Measurements from ENCODE around the gene ACSL3. TPM values are rescaled to one million over a fixed set of nuclear protein-coding genes. Genes with fewer than 3 reads are reported as not detected.

Gene ACSL3
- total RNA-seq, 1 experiment from 2014 or later: 236 TPM

DNA sequence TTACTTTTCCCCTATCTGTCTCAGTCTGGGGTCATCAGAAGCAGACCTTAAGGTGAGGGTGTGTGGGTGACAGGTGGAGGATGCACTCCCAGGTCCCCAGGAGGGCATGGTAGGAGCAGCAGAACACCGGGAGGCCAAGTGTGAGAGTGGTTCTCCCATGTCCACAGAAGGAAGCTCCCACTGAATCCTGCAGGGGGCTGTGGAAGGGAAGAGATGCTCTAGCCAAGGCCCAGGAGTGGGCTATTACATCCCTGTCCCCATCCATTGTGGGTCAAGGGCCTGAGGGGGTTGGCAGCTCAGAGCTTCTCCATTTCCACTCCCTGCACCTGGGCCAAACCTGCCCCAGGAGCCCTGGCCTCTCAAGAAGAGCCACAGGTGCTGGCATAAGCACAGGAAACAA is 104.7 kb downstream of the ACSL3 start:
- Histone ChIP-seq H3K36me3 (ENCODE audit: low read depth, low read length) (no peaks in the 10 kb centered on the region), H3K9ac (ENCODE audit: low read length) (no peak overlapping the region), H4K20me1 (ENCODE audit: low read length) (no peaks in the 10 kb centered on the region), H3K9me3 (ENCODE audit: low read length) (no peaks in the 10 kb centered on the region), H3K9me2 (replicated peaks; ENCODE audit: low read length) (no peaks in the 10 kb centered on the region), H3K4me1 (ENCODE audit: insufficient read depth, low read length) (no peaks in the 10 kb centered on the region), H3K27ac (ENCODE audit: low read length) (no peak overlapping the region), H3K79me2 (ENCODE audit: low read length) (no peaks in the 10 kb centered on the region), H3F3A (ENCODE audit: low read length, unreplicated experiment) (no peaks in the 10 kb centered on the region), H3K4me2 (ENCODE audit: low read length) (no peak overlapping the region), H2AFZ (ENCODE audit: low read length) (no peak overlapping the region), H3K27me3 (ENCODE audit: low read length) (no peaks in the 10 kb centered on the region), H3K4me3 (ENCODE audit: low read length) (no peak overlapping the region)
- ChIA-PET POLR2A (ENCODE audit: unreplicated experiment) (no interaction called here), CTCF (interaction anchor here (0.6 kb wide), 1 partner anchor 62 kb away, joined by 3 read pairs; no protein-coding TSS in a partner anchor)
- ATAC-seq: no peak
- no peak for DNase-seq
- no TSS peak for BruUV-seq (replicated peaks)
- intact Hi-C loops (cut with micrococcal nuclease): no loop called here
- TF ChIP-seq EZH2phosphoT487 (IDR thresholded peaks at IDR 0.05; ENCODE audit: borderline replicate concordance, low read length): no peak
- TF ChIP-seq, protein P1, sequence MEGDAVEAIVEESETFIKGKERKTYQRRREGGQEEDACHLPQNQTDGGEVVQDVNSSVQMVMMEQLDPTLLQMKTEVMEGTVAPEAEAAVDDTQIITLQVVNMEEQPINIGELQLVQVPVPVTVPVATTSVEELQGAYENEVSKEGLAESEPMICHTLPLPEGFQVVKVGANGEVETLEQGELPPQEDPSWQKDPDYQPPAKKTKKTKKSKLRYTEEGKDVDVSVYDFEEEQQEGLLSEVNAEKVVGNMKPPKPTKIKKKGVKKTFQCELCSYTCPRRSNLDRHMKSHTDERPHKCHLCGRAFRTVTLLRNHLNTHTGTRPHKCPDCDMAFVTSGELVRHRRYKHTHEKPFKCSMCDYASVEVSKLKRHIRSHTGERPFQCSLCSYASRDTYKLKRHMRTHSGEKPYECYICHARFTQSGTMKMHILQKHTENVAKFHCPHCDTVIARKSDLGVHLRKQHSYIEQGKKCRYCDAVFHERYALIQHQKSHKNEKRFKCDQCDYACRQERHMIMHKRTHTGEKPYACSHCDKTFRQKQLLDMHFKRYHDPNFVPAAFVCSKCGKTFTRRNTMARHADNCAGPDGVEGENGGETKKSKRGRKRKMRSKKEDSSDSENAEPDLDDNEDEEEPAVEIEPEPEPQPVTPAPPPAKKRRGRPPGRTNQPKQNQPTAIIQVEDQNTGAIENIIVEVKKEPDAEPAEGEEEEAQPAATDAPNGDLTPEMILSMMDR (conservative IDR thresholded peaks at IDR 0.05; ENCODE audit: low read depth, low read length): no peak
- no peak for TF ChIP-seq EZH2 (IDR thresholded peaks at IDR 0.05; ENCODE audit: low read length, unreplicated experiment)

DNA sequence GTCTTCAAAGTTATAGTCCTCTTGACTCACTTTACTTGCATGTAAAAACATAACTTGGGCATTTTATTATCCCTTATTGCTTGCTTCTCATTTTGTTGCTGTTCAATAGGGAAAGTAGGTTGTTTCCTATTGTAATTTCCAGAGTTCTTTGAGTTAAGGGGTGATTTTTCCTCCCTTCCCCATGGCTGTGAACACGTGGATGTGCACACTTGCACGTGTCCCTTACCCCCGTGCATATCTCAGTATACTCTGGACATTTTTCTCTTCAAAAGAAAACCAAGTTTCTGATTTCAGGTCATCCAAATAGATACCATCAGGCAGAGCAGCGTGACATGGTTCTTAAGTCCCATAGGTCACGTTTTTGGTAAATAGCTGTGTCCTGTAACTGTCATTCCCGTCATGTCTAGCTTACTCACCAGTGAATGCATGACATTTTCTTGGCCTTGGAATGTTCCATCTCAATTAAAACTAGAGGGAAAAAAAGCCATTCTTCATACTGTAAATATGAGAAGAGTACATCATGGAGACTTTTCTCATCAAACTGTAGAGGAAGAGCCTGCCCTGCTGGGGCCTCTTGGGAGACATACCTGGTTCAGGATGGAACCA is 107.8 kb downstream of the ACSL3 start:
- BruUV-seq (replicated peaks): no TSS peak
- DNase-seq (no peak), ATAC-seq (no peak)
- no peak overlapping the region for H3K27ac ChIP-seq (ENCODE audit: low read length)
- CTCF ChIA-PET: no interaction called here
- H3F3A ChIP-seq (ENCODE audit: low read length, unreplicated experiment): no peaks in the 10 kb centered on the region
- no peaks in the 10 kb centered on the region for H3K79me2 ChIP-seq (ENCODE audit: low read length)
- no peak overlapping the region for H3K4me3 ChIP-seq (ENCODE audit: low read length)
- no peak overlapping the region for H3K4me2 ChIP-seq (ENCODE audit: low read length)
- POLR2A ChIA-PET (ENCODE audit: unreplicated experiment): no interaction called here
- no peaks in the 10 kb centered on the region for H3K27me3 ChIP-seq (ENCODE audit: low read length)
- no peak overlapping the region for H2AFZ ChIP-seq (ENCODE audit: low read length)
- no peaks in the 10 kb centered on the region for H3K36me3 ChIP-seq (ENCODE audit: low read depth, low read length)
- no peak overlapping the region for H3K9ac ChIP-seq (ENCODE audit: low read length)
- intact Hi-C loops (cut with micrococcal nuclease): no loop called here
- H3K9me2 ChIP-seq (replicated peaks; ENCODE audit: low read length): no peaks in the 10 kb centered on the region
- H4K20me1 ChIP-seq (ENCODE audit: low read length): no peaks in the 10 kb centered on the region
- H3K9me3 ChIP-seq (ENCODE audit: low read length): no peaks in the 10 kb centered on the region
- peaks cover 19% of the 10 kb centered on the region for H3K4me1 ChIP-seq (ENCODE audit: insufficient read depth, low read length)
- TF ChIP-seq, protein P1 (conservative IDR thresholded peaks at IDR 0.05; ENCODE audit: low read depth, low read length): no peak
- TF ChIP-seq EZH2phosphoT487 (IDR thresholded peaks at IDR 0.05; ENCODE audit: borderline replicate concordance, low read length): no peak
- no peak for TF ChIP-seq EZH2 (IDR thresholded peaks at IDR 0.05; ENCODE audit: low read length, unreplicated experiment)

DNA sequence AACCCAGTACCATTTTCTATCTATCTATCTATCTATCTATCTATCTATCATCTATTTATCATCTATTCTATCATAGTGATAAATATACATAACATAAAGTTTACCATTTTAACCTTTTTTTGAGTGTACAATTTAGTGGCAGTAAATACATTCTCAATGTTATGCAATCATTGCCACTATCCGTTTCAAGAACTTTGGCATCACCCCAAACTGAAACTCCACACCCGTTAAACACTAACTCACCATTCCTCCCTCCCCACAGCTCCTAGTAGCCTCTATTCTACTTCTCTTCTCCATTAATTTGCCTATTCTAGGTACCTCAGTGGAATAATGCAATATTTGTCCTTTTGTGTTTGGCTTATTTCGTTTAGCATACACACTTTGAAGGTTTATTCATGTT is 108.7 kb downstream of the ACSL3 start:
- intact Hi-C loops (cut with micrococcal nuclease): no loop called here
- DNase-seq: peak; percentile 53
- no TSS peak for BruUV-seq (replicated peaks)

More for the DNA sequence above, 108.7 kb downstream of the ACSL3 start:
- Histone ChIP-seq H3K9ac (ENCODE audit: low read length) (no peak overlapping the region), H2AFZ (ENCODE audit: low read length) (no peak overlapping the region), H3K36me3 (ENCODE audit: low read depth, low read length) (no peaks in the 10 kb centered on the region), H3K4me2 (ENCODE audit: low read length) (no peak overlapping the region), H3K9me3 (ENCODE audit: low read length) (no peaks in the 10 kb centered on the region), H3K79me2 (ENCODE audit: low read length) (no peaks in the 10 kb centered on the region), H3K9me2 (replicated peaks; ENCODE audit: low read length) (no peaks in the 10 kb centered on the region), H3K27me3 (ENCODE audit: low read length) (no peaks in the 10 kb centered on the region), H3K4me3 (ENCODE audit: low read length) (no peak overlapping the region), H3K4me1 (ENCODE audit: insufficient read depth, low read length) (peaks cover 19% of the 10 kb centered on the region), H3K27ac (ENCODE audit: low read length) (no peak overlapping the region), H3F3A (ENCODE audit: low read length, unreplicated experiment) (no peaks in the 10 kb centered on the region), H4K20me1 (ENCODE audit: low read length) (no peaks in the 10 kb centered on the region)
- no peak for ATAC-seq
- CTCF ChIA-PET: no interaction called here
- TF ChIP-seq EZH2 (IDR thresholded peaks at IDR 0.05; ENCODE audit: low read length, unreplicated experiment): no peak
- POLR2A ChIA-PET (ENCODE audit: unreplicated experiment): no interaction called here
